ENCODE measurements around the gene IFNL3.

DNA sequence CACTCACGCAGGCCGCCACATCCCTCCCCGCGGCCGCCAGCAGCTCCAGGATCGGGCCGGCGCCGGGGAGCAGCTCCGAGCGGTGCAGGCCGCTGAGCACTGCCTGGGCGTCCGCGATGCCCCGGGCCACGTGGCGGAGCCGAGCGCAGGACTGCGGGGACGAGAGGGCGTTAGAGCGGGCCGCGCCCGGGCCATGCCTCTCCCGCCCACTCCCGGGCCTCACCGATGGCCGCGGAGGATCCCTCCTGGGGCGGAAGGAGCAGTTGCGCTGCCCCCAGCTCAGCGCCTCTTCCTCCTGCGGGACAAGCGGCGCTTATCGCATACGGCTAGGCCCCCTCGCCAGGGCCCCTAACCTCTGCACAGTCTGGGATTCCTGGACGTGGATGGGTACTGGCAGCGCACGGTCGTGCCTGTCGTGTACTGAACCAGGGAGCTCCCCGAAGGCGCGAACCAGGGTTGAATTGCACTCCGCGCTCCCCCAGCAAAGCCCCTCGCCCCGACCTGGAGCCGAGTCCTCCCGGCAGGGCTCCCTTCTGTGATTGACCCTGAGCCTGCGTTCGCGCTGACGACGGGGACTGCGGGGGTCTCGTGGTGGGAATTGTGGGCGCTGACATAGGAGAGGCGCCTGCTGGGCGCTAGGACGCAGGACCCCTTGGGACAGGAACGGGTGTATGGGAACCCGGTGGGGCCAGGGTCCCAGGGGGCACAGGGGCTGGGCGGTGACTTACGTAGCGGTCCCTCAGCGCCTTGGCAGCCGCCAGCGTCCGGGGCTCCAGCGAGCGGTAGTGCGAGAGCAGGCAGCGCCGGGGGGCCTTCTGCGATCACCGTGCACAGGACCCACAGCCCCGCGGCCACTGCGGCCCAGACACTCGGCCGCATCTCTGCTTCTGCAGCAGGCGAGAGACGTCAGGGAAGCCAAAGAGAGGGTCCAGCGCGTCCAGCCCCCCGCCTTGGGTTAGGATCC, 3.2 kb upstream of the IFNL3 start:
- TF ChIP-seq, protein P1, sequence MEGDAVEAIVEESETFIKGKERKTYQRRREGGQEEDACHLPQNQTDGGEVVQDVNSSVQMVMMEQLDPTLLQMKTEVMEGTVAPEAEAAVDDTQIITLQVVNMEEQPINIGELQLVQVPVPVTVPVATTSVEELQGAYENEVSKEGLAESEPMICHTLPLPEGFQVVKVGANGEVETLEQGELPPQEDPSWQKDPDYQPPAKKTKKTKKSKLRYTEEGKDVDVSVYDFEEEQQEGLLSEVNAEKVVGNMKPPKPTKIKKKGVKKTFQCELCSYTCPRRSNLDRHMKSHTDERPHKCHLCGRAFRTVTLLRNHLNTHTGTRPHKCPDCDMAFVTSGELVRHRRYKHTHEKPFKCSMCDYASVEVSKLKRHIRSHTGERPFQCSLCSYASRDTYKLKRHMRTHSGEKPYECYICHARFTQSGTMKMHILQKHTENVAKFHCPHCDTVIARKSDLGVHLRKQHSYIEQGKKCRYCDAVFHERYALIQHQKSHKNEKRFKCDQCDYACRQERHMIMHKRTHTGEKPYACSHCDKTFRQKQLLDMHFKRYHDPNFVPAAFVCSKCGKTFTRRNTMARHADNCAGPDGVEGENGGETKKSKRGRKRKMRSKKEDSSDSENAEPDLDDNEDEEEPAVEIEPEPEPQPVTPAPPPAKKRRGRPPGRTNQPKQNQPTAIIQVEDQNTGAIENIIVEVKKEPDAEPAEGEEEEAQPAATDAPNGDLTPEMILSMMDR (IDR thresholded peaks at IDR 0.05) = no peak
- TF ChIP-seq POLR2A (IDR thresholded peaks at IDR 0.05) = no peak

Measured in heart left ventricle (tissue), 13 donors.